Fibroblast of pulmonary artery (primary cell): ENCODE measurements around the gene PTPRA.
A peak's percentile ranks its signal among the peaks of the same experiment; 100 is the strongest.

Experiments used
- DNase-seq: peaks from one replicate; pipeline ENCODE4 v3.0.0-alpha.2; 2010; ENCODE audit warnings: low read depth
- H3K4me3 ChIP-seq: replicated peaks from 2 replicates; pipeline ENCODE4 v1.5.1; 2011; ENCODE audit warnings: low read depth, mild to moderate bottlenecking, control low read depth, low read length, moderate library complexity
- CTCF ChIP-seq: IDR thresholded peaks from 2 replicates; pipeline ENCODE4 v1.5.1; 2011; ENCODE audit warnings: mild to moderate bottlenecking, control low read depth, low read length, inconsistent platforms; ENCODE audit errors: missing control alignments

The PTPRA gene

GRCh38 chr20:2984956-2985661 is 111.8 kb downstream of the PTPRA start:
- H3K4me3 ChIP-seq, result no peak overlapping the region
- DNase-seq, result peak; percentile 55

GRCh38 chr20:2986466-2986865 is 113.2 kb downstream of the PTPRA start:
- peak; percentile 60 for DNase-seq
- TF ChIP-seq CTCF, result no peak
- no peak overlapping the region for H3K4me3 ChIP-seq

More at GRCh38 chr20:2984956-2985661, 111.8 kb downstream of the PTPRA start:
- no peak for TF ChIP-seq CTCF

- no peak for DNase-seq
- TF ChIP-seq CTCF, result no peak
These were observed 114.6 kb downstream of the PTPRA start for GRCh38 chr20:2987861-2988260.

GRCh38 chr20:2991532-2991931 is 118.3 kb downstream of the PTPRA start:
- no peak for DNase-seq
- no peak overlapping the region for H3K4me3 ChIP-seq
- no peak for TF ChIP-seq CTCF

More at GRCh38 chr20:2987861-2988260, 114.6 kb downstream of the PTPRA start:
- no peak overlapping the region for H3K4me3 ChIP-seq

- no peak for TF ChIP-seq CTCF
- H3K4me3 ChIP-seq, result no peak overlapping the region
- DNase-seq, result no peak
These were observed 120.0 kb downstream of the PTPRA start for GRCh38 chr20:2993250-2993649.

- H3K4me3 ChIP-seq, result no peak overlapping the region
- no peak for DNase-seq
- TF ChIP-seq CTCF, result no peak
These were observed 122.5 kb downstream of the PTPRA start for GRCh38 chr20:2995796-2996195.

- TF ChIP-seq CTCF, result no peak
- DNase-seq, result no peak
- H3K4me3 ChIP-seq, result no peak overlapping the region
These were observed 125.4 kb downstream of the PTPRA start for GRCh38 chr20:2998728-2999127.
